Stimulated activated CD8-positive, alpha-beta memory T cell treated with anti-CD3 and anti-CD28 coated beads, Interleukin-4, amount 100 ng/mL, for 1 hour (primary cell): ENCODE measurements around the gene FARS2.

Experiments
- DNase-seq, 2 donors: peaks; one replicate each; pipeline ENCODE4 v3.0.0-alpha.2; 2020; ENCODE audit warnings: low read depth in 2 of 2, low spot score in 1 of 2

FARS2 gene

DNA sequence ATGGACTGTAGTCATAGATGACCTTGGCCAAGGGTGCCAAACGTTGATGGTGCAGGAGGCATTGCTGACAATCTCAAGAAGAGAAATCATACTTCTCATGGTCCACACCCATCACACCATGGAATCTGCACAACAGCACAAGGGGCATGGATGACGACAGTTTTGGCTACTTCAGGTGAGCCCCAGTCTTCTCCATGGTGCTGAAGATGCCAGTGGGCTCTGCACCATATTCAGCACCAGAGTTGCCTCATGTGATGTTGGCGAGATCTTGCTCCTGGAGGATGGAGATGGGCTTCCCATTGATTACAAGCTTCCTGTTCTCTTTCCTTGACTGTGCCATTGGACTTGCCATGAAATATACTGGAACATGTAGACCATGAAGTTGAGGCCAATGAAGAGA is 556.6 kb downstream of the FARS2 start:
- DNase-seq = no peak

GRCh38 chr6:5818959-5819358 is 557.6 kb downstream of the FARS2 start:
- no peak for DNase-seq
